Neuron (in vitro differentiated cells): Measurements from ENCODE around the gene ELK4.

Experiments used
- H2AFZ ChIP-seq: one replicate; pipeline ENCODE4 v1.6.1; 2013; ENCODE audit warnings: low read depth, mild to moderate bottlenecking, inconsistent platforms, low read length, moderate library complexity
- H3K27me3 ChIP-seq: one replicate; pipeline ENCODE4 v1.6.1; 2013; ENCODE audit warnings: low read length; ENCODE audit not compliant: insufficient read depth
- H3K36me3 ChIP-seq: one replicate; pipeline ENCODE4 v1.6.1; 2013; ENCODE audit warnings: low read length; ENCODE audit not compliant: insufficient read depth
- H3K4me1 ChIP-seq: one replicate; pipeline ENCODE4 v1.6.1; 2013; ENCODE audit warnings: low read length; ENCODE audit not compliant: insufficient read depth
- H3K4me3 ChIP-seq: 2 replicates; pipeline ENCODE4 v1.5.1; 2013; ENCODE audit warnings: mild to moderate bottlenecking, low read length, moderate library complexity
- H3K9me3 ChIP-seq: one replicate; pipeline ENCODE4 v1.6.1; 2013; ENCODE audit warnings: low read length

ELK4 gene

DNA sequence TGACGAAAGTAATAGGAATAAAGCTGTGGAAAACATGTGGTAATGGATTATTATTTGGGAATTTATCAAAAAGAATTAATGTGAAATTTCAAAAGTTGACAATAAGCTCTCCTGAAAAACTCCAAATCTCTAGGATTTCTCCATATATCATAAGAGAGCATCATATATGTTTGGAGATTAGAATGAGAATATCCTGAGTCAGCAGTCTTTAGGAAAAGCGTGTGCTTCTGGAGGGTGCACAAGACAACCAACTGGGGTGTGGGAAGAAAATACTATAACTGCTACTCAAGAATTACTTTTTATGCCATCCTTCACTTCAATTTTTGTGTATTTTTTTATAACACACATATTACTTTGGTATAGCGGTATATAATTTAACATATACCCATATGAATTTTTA, 19.7 kb downstream of the ELK4 start:
- Histone ChIP-seq H3K36me3 (peaks cover 37% of the 10 kb centered on the region), H3K4me1 (no peaks in the 10 kb centered on the region)

DNA sequence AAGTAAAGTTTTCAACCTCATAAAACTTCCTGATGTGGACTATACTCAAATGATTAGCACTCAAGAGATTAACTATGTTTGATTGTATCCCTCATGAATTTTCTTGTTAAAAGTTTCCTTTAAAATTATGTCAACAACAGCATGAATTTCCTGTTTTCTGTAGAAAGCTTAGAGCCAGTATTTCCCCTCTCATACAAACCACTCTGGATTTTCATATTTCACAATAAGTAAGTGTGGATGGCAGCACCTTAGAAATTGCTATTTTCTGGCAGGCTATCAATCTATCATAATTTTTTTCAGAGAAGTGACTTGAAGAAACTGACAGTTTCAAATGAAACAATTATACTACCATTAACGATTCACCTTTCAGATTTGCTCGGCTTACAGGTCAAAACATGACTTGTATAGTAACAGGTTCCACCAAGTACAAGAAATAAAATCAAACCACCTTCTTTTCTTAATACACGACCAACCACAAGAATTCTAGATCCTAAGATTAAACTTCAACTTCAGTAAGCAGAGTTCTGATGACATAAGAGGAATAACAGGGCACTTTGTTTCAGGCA, 20.8 kb downstream of the ELK4 start:
- H2AFZ ChIP-seq = no peak overlapping the region
- no peaks in the 10 kb centered on the region for H3K27me3 ChIP-seq
- H3K36me3 ChIP-seq = peaks cover 31% of the 10 kb centered on the region
- H3K4me3 ChIP-seq = no peak overlapping the region
- peaks cover 3% of the 10 kb centered on the region for H3K9me3 ChIP-seq
- no peaks in the 10 kb centered on the region for H3K4me1 ChIP-seq

More for the DNA sequence above, 19.7 kb downstream of the ELK4 start:
- no peaks in the 10 kb centered on the region for H3K27me3 ChIP-seq
- no peaks in the 10 kb centered on the region for H3K9me3 ChIP-seq
- no peak overlapping the region for H3K4me3 ChIP-seq
- H2AFZ ChIP-seq = no peak overlapping the region

DNA sequence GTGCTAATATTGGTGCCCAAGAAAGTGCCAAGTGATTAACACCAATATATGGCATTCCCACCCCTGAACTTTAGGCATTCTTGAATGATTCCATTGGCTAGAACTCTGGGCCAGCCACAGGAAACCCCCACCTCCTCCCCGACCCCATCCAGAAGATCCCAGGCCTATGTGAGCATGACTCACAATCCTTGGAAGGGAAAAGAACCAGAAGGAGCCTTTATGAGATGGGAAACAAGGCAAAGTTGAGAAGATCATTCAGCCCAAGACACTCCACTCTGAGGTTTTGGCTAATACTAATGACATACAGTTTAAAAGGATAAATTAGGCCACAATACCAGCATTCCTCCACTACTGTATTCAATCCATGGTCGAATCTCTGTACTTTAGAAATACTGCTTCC, 21.8 kb downstream of the ELK4 start:
- Histone ChIP-seq H3K27me3 (no peaks in the 10 kb centered on the region), H3K36me3 (peaks cover 24% of the 10 kb centered on the region), H3K9me3 (peaks cover 3% of the 10 kb centered on the region), H2AFZ (no peak overlapping the region), H3K4me1 (no peaks in the 10 kb centered on the region), H3K4me3 (no peak overlapping the region)

DNA sequence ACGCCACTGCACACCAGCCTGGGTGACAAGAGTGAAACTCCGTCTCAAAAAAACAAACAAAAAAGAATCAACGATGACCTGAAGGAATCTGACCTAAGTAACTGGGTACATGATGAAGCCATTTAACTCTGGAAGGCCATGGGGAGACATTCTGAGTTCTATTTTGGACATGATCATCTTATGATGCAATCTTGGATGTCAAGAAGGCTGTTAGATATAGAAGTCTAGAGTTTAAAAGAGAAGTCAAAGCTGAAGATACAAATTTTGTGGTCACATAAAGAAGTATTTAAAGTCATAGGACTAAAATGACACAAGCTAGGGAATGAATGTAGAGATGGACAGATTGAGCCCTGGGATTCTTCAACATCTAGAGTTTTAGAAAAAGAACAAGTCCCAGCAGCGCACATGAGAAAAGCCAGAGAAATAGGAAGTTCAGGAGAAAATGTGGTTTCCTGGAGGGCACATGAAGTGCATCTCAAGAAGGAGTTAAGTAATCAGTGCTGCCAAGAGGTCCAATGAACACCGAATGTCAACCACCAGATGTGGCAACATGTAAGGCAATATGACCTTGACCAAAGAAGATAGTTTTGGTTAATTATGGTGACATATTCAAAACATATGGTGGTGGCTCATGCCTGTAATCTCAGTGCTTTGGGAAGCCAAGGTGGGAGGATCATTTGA, 26.8 kb downstream of the ELK4 start:
- H3K9me3 ChIP-seq = peaks cover 3% of the 10 kb centered on the region
- peaks cover 10% of the 10 kb centered on the region for H3K36me3 ChIP-seq
- no peaks in the 10 kb centered on the region for H3K4me1 ChIP-seq
- no peak overlapping the region for H3K4me3 ChIP-seq
- H3K27me3 ChIP-seq = no peaks in the 10 kb centered on the region
- no peak overlapping the region for H2AFZ ChIP-seq

DNA sequence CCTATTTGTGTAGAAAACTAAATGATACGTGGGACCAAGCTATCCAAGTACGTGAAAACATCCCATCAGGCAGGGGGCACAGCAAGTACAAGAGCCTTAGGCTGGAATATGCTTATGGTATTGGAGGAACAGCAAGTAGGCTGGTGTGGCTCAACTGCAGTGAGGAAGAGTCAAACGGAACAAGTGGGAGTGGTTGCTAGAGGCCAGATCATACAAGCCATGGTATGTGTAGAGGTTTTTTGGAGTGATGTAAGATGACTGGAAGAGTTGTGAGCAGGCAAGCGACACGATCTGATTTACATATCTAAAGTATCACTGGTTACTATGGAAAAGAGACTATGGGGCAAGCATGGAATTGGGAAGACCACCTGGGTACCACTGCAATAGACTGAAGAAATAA, 27.8 kb downstream of the ELK4 start:
- Histone ChIP-seq H3K4me1 (no peaks in the 10 kb centered on the region), H3K36me3 (peaks cover 10% of the 10 kb centered on the region), H3K27me3 (no peaks in the 10 kb centered on the region), H2AFZ (no peak overlapping the region), H3K4me3 (no peak overlapping the region), H3K9me3 (peaks cover 3% of the 10 kb centered on the region)

DNA sequence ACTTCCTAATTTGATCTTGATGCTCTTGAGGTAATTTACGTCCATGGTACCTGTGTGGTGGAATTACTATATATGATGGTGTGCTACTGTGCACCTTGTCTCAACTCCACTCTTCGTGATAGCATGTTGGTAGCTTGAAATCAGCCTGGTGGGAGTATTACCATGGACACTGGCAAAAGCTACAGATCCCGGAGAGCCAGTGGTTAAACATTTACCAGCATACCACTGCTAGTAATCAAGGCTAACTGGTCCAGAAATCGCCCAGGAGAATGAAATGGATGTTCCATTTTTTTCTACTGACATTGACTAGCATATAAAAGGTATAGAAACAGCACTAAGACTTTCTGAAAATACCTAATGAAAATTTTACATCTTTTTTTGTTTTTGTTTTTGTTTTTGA, 30.6 kb downstream of the ELK4 start:
- Histone ChIP-seq H3K36me3 (peaks cover 2% of the 10 kb centered on the region), H3K4me3 (no peak overlapping the region), H3K4me1 (no peaks in the 10 kb centered on the region), H3K9me3 (no peaks in the 10 kb centered on the region), H3K27me3 (no peaks in the 10 kb centered on the region), H2AFZ (no peak overlapping the region)

- H3K4me1 ChIP-seq = no peaks in the 10 kb centered on the region
- H2AFZ ChIP-seq = no peak overlapping the region
- peaks cover 2% of the 10 kb centered on the region for H3K36me3 ChIP-seq
- H3K27me3 ChIP-seq = no peaks in the 10 kb centered on the region
- H3K4me3 ChIP-seq = no peak overlapping the region
- H3K9me3 ChIP-seq = no peaks in the 10 kb centered on the region
These were observed 31.7 kb downstream of the ELK4 start for GRCh38 chr1:205600085-205600484.

- Histone ChIP-seq H3K9me3 (no peaks in the 10 kb centered on the region), H3K36me3 (peaks cover 2% of the 10 kb centered on the region), H3K4me1 (no peaks in the 10 kb centered on the region), H2AFZ (no peak overlapping the region), H3K27me3 (no peaks in the 10 kb centered on the region), H3K4me3 (no peak overlapping the region)
These were observed 32.2 kb downstream of the ELK4 start for GRCh38 chr1:205599669-205600042.

- Histone ChIP-seq H3K36me3 (peaks cover 2% of the 10 kb centered on the region), H3K4me1 (no peaks in the 10 kb centered on the region), H3K9me3 (no peaks in the 10 kb centered on the region), H3K4me3 (no peak overlapping the region), H2AFZ (no peak overlapping the region), H3K27me3 (no peaks in the 10 kb centered on the region)
These were observed 32.8 kb downstream of the ELK4 start for GRCh38 chr1:205598841-205599668.

DNA sequence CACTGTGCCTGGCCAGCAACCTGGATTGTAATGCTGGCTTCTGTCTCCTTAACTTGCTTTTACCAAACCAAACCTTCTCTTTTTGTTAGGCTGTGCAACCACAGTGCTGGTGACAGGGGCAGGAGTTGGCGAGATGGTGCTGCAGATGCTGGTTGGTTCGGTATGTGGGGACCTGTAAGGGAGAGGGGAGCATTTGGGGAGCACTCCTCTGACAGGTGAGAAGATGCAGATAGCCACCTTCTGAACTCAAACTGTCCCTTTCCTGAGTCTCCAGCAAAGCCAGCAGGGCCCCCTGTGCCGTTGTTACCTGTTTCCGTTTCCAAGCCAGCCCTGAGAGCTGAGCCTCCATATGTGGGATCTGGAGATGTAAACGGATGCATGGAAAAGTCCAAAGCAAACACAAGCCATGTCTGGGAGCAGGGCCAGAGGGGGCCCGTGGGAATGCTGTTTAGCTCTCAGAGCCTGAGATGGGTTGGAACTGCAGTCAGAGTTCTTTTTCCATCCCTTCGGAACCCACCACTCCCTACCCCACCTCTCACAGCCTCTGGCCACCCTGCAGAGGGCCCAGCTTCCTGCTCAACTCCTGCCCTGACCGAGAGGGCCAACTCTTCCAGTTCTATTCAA, 34.0 kb downstream of the ELK4 start:
- H2AFZ ChIP-seq = no peak overlapping the region
- H3K27me3 ChIP-seq = no peaks in the 10 kb centered on the region
- no peaks in the 10 kb centered on the region for H3K9me3 ChIP-seq
- H3K36me3 ChIP-seq = peaks cover 2% of the 10 kb centered on the region
- H3K4me3 ChIP-seq = no peak overlapping the region
- H3K4me1 ChIP-seq = no peaks in the 10 kb centered on the region

GRCh38 chr1:205596876-205597275, 34.9 kb downstream of the ELK4 start:
- Histone ChIP-seq H3K36me3 (peaks cover 2% of the 10 kb centered on the region), H2AFZ (no peak overlapping the region), H3K4me3 (no peak overlapping the region), H3K4me1 (peaks cover 2% of the 10 kb centered on the region), H3K27me3 (no peaks in the 10 kb centered on the region), H3K9me3 (no peaks in the 10 kb centered on the region)

GRCh38 chr1:205595861-205596260, 36.0 kb downstream of the ELK4 start:
- Histone ChIP-seq H3K4me1 (peaks cover 2% of the 10 kb centered on the region), H2AFZ (no peak overlapping the region), H3K4me3 (no peak overlapping the region), H3K27me3 (no peaks in the 10 kb centered on the region), H3K36me3 (peaks cover 2% of the 10 kb centered on the region), H3K9me3 (no peaks in the 10 kb centered on the region)

GRCh38 chr1:205595435-205595834, 36.4 kb downstream of the ELK4 start:
- no peak overlapping the region for H2AFZ ChIP-seq

More at GRCh38 chr1:205595435-205595834, 36.4 kb downstream of the ELK4 start:
- no peaks in the 10 kb centered on the region for H3K9me3 ChIP-seq
- peaks cover 2% of the 10 kb centered on the region for H3K36me3 ChIP-seq
- peaks cover 2% of the 10 kb centered on the region for H3K4me1 ChIP-seq
- H3K27me3 ChIP-seq = no peaks in the 10 kb centered on the region
- H3K4me3 ChIP-seq = no peak overlapping the region
